Stimulated activated CD8-positive, alpha-beta memory T cell treated with anti-CD3 and anti-CD28 coated beads, Interleukin-12 subunit alpha, Interleukin-12 subunit beta, amount 100 ng/mL, for 24 hours (primary cell): ENCODE results near the gene MYH10.

ENCODE experiments used
- DNase-seq: peaks from one replicate; pipeline ENCODE4 v3.0.0-alpha.2; 2020; ENCODE audit errors: extremely low read depth

The MYH10 gene

GRCh38 chr17:8445536-8445935, 185.0 kb downstream of the MYH10 start:
- no peak for DNase-seq

- no peak for DNase-seq
Observed at GRCh38 chr17:8444494-8444893, 186.0 kb downstream of the MYH10 start.

- no peak for DNase-seq
Observed at GRCh38 chr17:8443756-8444155, 186.8 kb downstream of the MYH10 start.

GRCh38 chr17:8442310-8442709, 188.2 kb downstream of the MYH10 start:
- no peak for DNase-seq

GRCh38 chr17:8441690-8442089, 188.8 kb downstream of the MYH10 start:
- no peak for DNase-seq

- DNase-seq: no peak
Observed at GRCh38 chr17:8439681-8440080, 190.8 kb downstream of the MYH10 start.

- no peak for DNase-seq
Observed at GRCh38 chr17:8438441-8438840, 192.1 kb downstream of the MYH10 start.

- no peak for DNase-seq
Observed at GRCh38 chr17:8436844-8437171, 193.7 kb downstream of the MYH10 start.

GRCh38 chr17:8436169-8436843, 194.2 kb downstream of the MYH10 start:
- DNase-seq: peak; percentile 32

GRCh38 chr17:8435245-8436168, 195.0 kb downstream of the MYH10 start, which contains the start of gene NDEL1:
Gene NDEL1, plus strand, starts transcription at chr17:8435884. Its CDS starts 8,388 bp downstream, at chr17:8444272.
- DNase-seq: peak; percentile 100

GRCh38 chr17:8430966-8431365, 199.6 kb downstream of the MYH10 start:
- DNase-seq: no peak

- DNase-seq: no peak
Observed at GRCh38 chr17:8426802-8427201, 203.7 kb downstream of the MYH10 start.

- DNase-seq: no peak
Observed at GRCh38 chr17:8426094-8426720, 204.3 kb downstream of the MYH10 start.
